Liver (tissue), 9 donors: ENCODE results near the gene AKTIP. TPM values are rescaled to one million over a fixed set of nuclear protein-coding genes. Genes with fewer than 3 reads are reported as not detected.

Source experiments
- DNase-seq: peaks from one replicate; pipeline ENCODE4 v3.0.0-alpha.2; 2017; ENCODE audit warnings: low spot score
- H3K27ac ChIP-seq, 2 donors: one replicate each; pipeline ENCODE4 v1.7.0; 2013; ENCODE audit warnings: inconsistent platforms in 2 of 2, low read length in 2 of 2, control low read depth in 1 of 2, low read depth in 1 of 2, mild to moderate bottlenecking in 1 of 2
- H3K27me3 ChIP-seq, 4 donors: one replicate each; pipeline versions ENCODE4 v1.6.1 to v1.7.0; 2013; ENCODE audit warnings: low read length in 3 of 4, inconsistent platforms in 1 of 4, mild to moderate bottlenecking in 1 of 4, moderate library complexity in 1 of 4; ENCODE audit not compliant: control insufficient read depth in 4 of 4, insufficient read depth in 4 of 4
- H3K36me3 ChIP-seq, 4 donors: one replicate each; pipeline versions ENCODE4 v1.6.1 to v1.7.0; 2013; ENCODE audit warnings: low read length in 3 of 4, mild to moderate bottlenecking in 3 of 4, low read depth in 1 of 4, moderate library complexity in 1 of 4; ENCODE audit not compliant: control insufficient read depth in 4 of 4, insufficient read depth in 3 of 4
- H3K4me1 ChIP-seq, 4 donors: one replicate each; pipeline versions ENCODE4 v1.6.1 to v1.7.0; 2013; ENCODE audit warnings: low read length in 3 of 4, mild to moderate bottlenecking in 3 of 4, moderate library complexity in 1 of 4; ENCODE audit not compliant: control insufficient read depth in 4 of 4, insufficient read depth in 4 of 4
- H3K4me3 ChIP-seq, 3 donors: one replicate each; pipeline versions ENCODE4 v1.6.1 to v1.7.0; 2013; ENCODE audit warnings: low read length in 3 of 3, control low read depth in 1 of 3, low read depth in 1 of 3, mild to moderate bottlenecking in 1 of 3
- H3K9ac ChIP-seq, 2 donors: one replicate each; pipeline ENCODE4 v1.7.0; 2013; ENCODE audit warnings: low read length in 2 of 2, mild to moderate bottlenecking in 2 of 2, moderate library complexity in 2 of 2, control low read depth in 1 of 2, low read depth in 1 of 2
- H3K9me3 ChIP-seq, 4 donors: one replicate each; pipeline versions ENCODE4 v1.6.1 to v1.7.0; 2013; ENCODE audit warnings: low read length in 3 of 4; ENCODE audit not compliant: control insufficient read depth in 4 of 4
- ATF3 ChIP-seq: IDR thresholded peaks from 2 replicates; pipeline ENCODE4 v1.6.1; 2016; ENCODE audit warnings: antibody characterized with exemption
- CTCF ChIP-seq: fragments of 150-350 bp; IDR thresholded peaks from 2 replicates; pipeline ENCODE4 v1.5.1; 2017; ENCODE audit warnings: improper control_type of control experiment, low read depth, low read length; ENCODE audit not compliant: missing input control
- EGR1 ChIP-seq, 2 donors: IDR thresholded peaks; 2 replicates each; pipeline ENCODE4 v1.6.1; 2016 to 2018; ENCODE audit warnings: antibody characterized with exemption in 2 of 2, low read depth in 2 of 2
- FOXA1 ChIP-seq: IDR thresholded peaks from 2 replicates; pipeline ENCODE4 v1.6.1; 2016; ENCODE audit warnings: antibody characterized with exemption
- FOXA2 ChIP-seq: IDR thresholded peaks from 2 replicates; pipeline ENCODE4 v1.6.1; 2016; ENCODE audit warnings: antibody characterized with exemption
- GABPA ChIP-seq, 2 donors: IDR thresholded peaks in 1 of 2; conservative IDR thresholded peaks in 1 of 2; 2 replicates each; pipeline ENCODE4 v1.6.1; 2016; ENCODE audit warnings: antibody characterized with exemption in 2 of 2, mild to moderate bottlenecking in 1 of 2, moderate library complexity in 1 of 2
- HNF4A ChIP-seq, 2 donors: conservative IDR thresholded peaks; 2 replicates each; pipeline ENCODE4 v1.6.1; 2016; ENCODE audit warnings: antibody characterized with exemption in 2 of 2, mild to moderate bottlenecking in 2 of 2
- HNF4G ChIP-seq: IDR thresholded peaks from 2 replicates; pipeline ENCODE4 v1.6.1; 2016; ENCODE audit warnings: antibody characterized with exemption
- JUND ChIP-seq, 2 donors: IDR thresholded peaks; 2 replicates each; pipeline ENCODE4 v1.6.1; 2016; ENCODE audit warnings: antibody characterized with exemption in 2 of 2
- MAX ChIP-seq: IDR thresholded peaks from 2 replicates; pipeline ENCODE4 v1.6.1; 2016; ENCODE audit warnings: antibody characterized with exemption
- NR2F2 ChIP-seq: IDR thresholded peaks from 2 replicates; pipeline ENCODE4 v1.6.1; 2016; ENCODE audit warnings: antibody characterized with exemption
- RAD21 ChIP-seq, 2 donors: IDR thresholded peaks; 2 replicates each; pipeline ENCODE4 v1.6.1; 2016; ENCODE audit warnings: antibody characterized with exemption in 2 of 2, mild to moderate bottlenecking in 2 of 2
- REST ChIP-seq: IDR thresholded peaks from 2 replicates; pipeline ENCODE4 v1.6.1; 2016; ENCODE audit warnings: antibody characterized with exemption, mild to moderate bottlenecking
- RXRA ChIP-seq, 2 donors: IDR thresholded peaks; 2 replicates each; pipeline ENCODE4 v1.6.1; 2017 to 2018; ENCODE audit warnings: antibody characterized with exemption in 2 of 2, mild to moderate bottlenecking in 1 of 2
- SP1 ChIP-seq: IDR thresholded peaks from 2 replicates; pipeline ENCODE4 v1.6.1; 2018; ENCODE audit warnings: antibody characterized with exemption, mild to moderate bottlenecking
- TAF1 ChIP-seq: conservative IDR thresholded peaks from 2 replicates; pipeline ENCODE4 v1.6.1; 2016; ENCODE audit warnings: antibody characterized with exemption, mild to moderate bottlenecking
- YY1 ChIP-seq: IDR thresholded peaks from 2 replicates; pipeline ENCODE4 v1.6.1; 2016; ENCODE audit warnings: antibody characterized with exemption, mild to moderate bottlenecking
- ZBTB33 ChIP-seq: IDR thresholded peaks from 2 replicates; pipeline ENCODE4 v1.6.1; 2016; ENCODE audit warnings: antibody characterized with exemption
- WGBS: extraction: QIAGEN DNeasy Blood & Tissue Kit; methylation state at CpG from one replicate; pipeline ENCODE4 v1.1.7; 2013; 5-methylcytosine and 5-hydroxymethylcytosine counted together
- polyA plus RNA-seq, 2 donors: library from polyadenylated mRNA; stranded (reverse) in 1 of 2; unstranded in 1 of 2; fragments of 200-250 nt in 1 of 2; fragments of >200 nt in 1 of 2; fragmentation: Nextera tagmentation in 1 of 2; extraction: Ambion mirVana in 1 of 2; gene quantifications; one replicate each; pipeline versions ENCODE4 v1.2.1 to v1.2.3, GENCODE V29; 2013 to 2015
- total RNA-seq, 2 donors: library from RNA; depleted of rRNA; stranded (reverse); fragments of >200 nt; gene quantifications; one replicate each; pipeline ENCODE4 v1.2.3, GENCODE V29; 2014
- donor health status: healthy.
- donor health status: healthy.
- donor health status: healthy.
- donor health status: healthy.
- donor health status: healthy.

The AKTIP gene
- total and polyA plus RNA-seq, 4 donors, result 7.5 to 47.1 (median 20.4) TPM

GRCh38 chr16:53503991-53504663, 1.1 kb upstream of the AKTIP start:
- peak overlapping the region; percentile 38 to 62 (median 62) for H3K4me3 ChIP-seq
- DNase-seq, result no peak
- H3K36me3 ChIP-seq, result no peaks in the 10 kb centered on the region
- H3K4me1 ChIP-seq, result peaks cover 8 to 29% (median 26%) of the 10 kb centered on the region in 4 donors
- TF ChIP-seq RXRA (IDR thresholded peaks at IDR 0.05) (peak; percentile 54 to 61), HNF4A (conservative IDR thresholded peaks at IDR 0.05) (peak in 1 of 2 donors; percentile 17), REST (peak; percentile 12), SP1 (peak; percentile 67), FOXA2 (no peak), NR2F2 (peak; percentile 65)
- peak overlapping the region; percentile 73 to 79 for H3K27ac ChIP-seq
- H3K9ac ChIP-seq, result peak overlapping the region; percentile 58 to 66
- 5% methylated on average over 15 of the region's 15 CpGs for WGBS
- no peaks in the 10 kb centered on the region for H3K9me3 ChIP-seq
- H3K27me3 ChIP-seq, result no peaks in the 10 kb centered on the region

- DNase-seq, result peak; percentile 96
- under 1% methylated on average over 46 of the region's 46 CpGs for WGBS
- Histone ChIP-seq H3K36me3 (no peaks in the 10 kb centered on the region), H3K9ac (no peak overlapping the region), H3K9me3 (no peaks in the 10 kb centered on the region), H3K4me1 (peaks cover 8 to 28% (median 25%) of the 10 kb centered on the region in 4 donors), H3K4me3 (peak overlapping the region; percentile 7 to 93 (median 31)), H3K27ac (peak overlapping the region; percentile 73 to 79), H3K27me3 (no peaks in the 10 kb centered on the region)
- peak; percentile 65 to 74 for TF ChIP-seq RXRA (IDR thresholded peaks at IDR 0.05)
- peak; percentile 77 for TF ChIP-seq HNF4G
- TF ChIP-seq RAD21 (IDR thresholded peaks at IDR 0.05), result peak in 1 of 2 donors; percentile 29
- peak; percentile 87 for TF ChIP-seq ZBTB33
- TF ChIP-seq ATF3, result no peak
- TF ChIP-seq MAX, result peak; percentile 75
- TF ChIP-seq FOXA2, result no peak
- TF ChIP-seq HNF4A (conservative IDR thresholded peaks at IDR 0.05), result peak; percentile 94
- TF ChIP-seq FOXA1, result peak; percentile 61
- peak; percentile 82 for TF ChIP-seq REST
- peak in 1 of 2 donors; percentile 27 for TF ChIP-seq JUND (IDR thresholded peaks at IDR 0.05)
- TF ChIP-seq NR2F2, result peak; percentile 58
- TF ChIP-seq GABPA (IDR thresholded peaks at IDR 0.05 in 1 of 2, conservative IDR thresholded peaks at IDR 0.05 in 1 of 2), result peak; percentile 80 to 93
- TF ChIP-seq EGR1 (IDR thresholded peaks at IDR 0.05; ENCODE audit: low read depth in 2 of 2), result peak; percentile 58 to 79
- peak; percentile 97 for TF ChIP-seq SP1
- TF ChIP-seq TAF1, result no peak
- TF ChIP-seq CTCF, result no peak
- TF ChIP-seq YY1, result peak; percentile 90
Observed at GRCh38 chr16:53503270-53503923, 388 bp upstream of the AKTIP start.
